ENCODE measurements around the gene CCDC71.

The CCDC71 gene

DNA sequence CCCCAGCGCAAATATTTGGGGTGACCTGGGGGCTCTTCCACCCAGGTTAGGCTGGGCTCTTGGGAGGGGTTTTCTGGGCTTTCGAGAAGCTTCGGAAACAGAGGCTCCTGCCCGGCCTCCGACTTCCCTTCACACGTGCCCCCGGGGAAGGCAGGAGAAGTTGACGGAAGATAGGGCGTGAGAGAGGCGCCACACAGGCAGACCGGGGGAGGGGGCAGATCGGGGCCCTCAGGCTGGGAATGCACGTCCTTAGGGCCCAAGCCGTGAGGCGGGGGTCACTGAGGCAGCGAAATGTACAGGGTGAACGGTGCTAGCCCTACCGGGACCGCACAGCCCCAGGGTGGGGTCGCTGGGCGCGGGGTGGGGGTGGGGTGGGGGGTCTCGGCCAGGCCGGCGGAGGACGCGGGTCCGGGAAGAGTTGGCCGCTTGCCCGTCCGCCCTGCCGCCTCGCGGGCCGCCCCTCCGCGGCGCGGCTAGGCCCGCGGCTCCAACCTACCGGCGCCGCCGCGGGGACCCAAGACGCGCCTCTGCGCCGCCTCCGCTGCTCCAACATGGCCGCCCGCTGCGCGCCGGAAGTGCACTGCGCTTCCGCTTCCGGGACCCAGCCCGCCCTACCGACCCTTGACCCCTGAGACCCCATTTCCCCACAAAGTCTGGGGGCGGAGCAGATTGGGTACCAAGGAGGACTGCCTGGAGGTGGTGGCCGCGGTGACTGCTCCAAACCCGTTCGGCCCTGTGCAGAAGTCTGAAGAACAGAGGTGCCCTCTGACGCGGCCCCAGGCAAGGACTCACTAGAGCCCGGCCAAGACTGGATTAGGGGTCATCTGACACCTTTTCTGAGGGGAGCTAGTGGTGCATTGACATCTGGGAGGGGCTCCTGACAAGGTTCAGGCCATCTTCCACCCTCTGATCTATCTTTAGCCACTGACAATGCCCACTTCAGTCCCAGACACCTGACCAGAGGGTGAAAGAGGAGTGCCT lies at the start of gene CCDC71:
CCDC71 (minus strand) TSS at position 561 of the 981 bp plus-strand sequence. CDS start 2,123 bp downstream, outside the sequence.
- no peak for DNase-seq

DNA sequence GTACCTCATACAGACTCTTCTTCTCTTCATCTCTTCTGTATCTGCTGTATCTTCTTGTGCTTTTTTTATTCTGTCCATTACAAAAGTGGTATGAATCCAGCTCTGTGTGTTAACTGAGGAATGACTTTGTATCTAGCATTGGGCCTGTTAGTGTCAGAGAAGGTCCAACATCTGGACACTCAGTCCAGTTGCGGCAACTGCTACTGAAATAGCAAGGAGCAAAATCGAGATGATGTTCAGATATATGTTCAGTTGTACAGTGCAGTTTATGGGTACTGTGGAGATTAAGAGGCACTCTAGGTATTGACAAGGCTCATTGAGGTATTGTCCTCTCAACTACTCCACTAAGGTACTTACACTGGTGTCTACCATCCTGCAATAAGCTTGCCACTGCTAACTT lies 47.9 kb upstream of the CCDC71 start:
- DNase-seq: no peak

DNA sequence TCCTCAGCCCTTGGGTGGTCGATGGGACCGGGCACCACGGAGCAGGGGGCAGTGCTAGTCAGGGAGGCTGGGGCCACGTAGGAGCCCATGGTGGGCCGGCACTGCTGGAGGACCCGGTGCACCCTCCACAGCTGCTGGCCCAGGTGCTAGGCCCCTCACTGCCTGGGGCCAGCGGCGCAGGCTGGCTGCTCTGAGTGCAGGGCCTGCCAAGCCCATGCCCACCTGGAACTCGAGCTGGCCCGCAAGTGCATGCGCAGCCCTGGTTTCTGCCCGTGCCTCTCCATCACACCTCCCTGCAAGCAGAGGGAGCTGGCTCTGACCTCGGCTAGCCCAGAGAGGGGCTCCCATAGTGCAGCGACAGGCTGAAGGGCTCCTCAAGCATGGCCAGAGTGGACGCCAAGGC lies 47.4 kb upstream of the CCDC71 start:
- no peak for DNase-seq

DNA sequence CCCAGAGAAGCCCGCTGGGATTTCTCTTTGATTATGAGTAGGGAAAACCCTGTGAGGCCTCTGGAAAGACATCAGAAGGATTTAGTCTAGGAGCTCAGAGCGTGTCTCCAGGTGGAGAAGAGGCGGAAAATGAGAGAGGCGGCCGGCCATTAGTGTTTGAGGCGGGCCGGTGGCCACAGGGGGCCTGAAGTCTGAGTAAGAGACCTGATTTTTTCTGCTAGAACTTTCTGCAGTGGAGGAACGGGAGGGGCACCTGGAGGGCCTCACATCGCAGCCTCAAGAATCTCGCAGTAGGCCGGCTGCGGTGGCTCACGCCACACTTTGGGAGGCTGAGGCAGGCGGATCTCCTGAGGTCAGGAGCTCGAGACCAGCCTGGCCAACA lies 33.8 kb upstream of the CCDC71 start:
- DNase-seq: no peak

DNA sequence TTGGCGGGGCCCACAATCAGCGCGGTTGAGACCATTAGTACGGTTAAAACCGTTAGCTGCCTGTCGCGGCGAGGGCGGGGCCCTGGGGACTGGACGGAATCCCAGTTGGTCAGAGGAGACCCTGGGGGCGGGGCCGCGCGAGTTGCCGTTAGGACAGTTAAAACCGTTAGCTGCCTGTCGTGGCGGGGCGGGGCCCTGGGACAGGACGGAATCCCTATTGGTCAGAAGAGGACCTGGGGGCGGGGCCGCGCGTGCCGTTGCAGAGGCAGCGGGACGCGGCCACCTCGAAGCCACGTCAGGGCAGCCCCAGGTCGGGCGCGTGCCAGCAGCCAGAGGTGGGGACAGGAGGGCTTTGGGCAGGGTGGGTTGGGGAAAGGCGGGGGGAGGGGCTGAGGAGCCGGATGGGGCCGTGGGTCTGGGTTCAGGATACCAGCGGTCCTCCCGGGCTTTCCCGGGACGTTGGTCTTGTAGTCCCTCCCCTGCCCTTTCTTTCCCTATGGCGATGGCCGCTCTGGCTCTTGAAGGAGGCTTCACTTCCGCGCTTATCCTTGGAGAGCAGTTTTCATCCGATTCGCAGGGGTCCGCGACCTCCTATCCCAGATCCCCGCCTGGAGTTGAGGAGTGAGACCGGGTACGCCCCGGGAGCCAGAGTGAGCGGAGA lies 33.2 kb upstream of the CCDC71 start:
- no peak for DNase-seq

DNA sequence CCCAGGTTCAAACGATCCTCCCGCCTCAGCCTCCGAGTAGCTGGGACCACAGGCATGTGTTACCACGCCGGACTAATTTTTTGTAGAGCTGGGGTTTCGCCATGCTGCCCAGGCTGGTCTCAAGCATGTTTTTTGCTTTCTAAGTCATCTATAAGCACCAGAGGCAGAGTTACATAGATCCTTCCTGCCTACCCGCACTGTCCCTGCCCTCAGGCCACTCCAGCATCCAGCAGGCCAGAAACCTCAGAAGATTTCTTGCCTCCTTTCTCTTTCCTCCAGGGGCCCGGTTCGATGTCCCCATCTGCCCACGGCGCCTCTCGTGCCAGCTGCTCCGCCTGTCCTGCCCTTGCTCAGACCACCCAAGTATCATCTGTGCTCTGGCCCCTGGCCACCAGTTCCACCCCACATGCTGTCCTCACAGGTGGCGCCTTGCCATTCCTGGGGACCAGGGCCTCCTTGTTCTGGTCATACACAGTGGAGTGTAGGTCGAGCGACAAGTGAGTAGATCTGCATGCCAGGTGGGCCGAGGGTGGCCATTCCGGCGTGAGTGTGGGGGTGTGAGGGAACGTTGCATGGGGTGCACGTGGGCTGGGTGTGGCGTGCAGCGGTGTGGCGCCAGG lies 32.6 kb upstream of the CCDC71 start:
- no peak for DNase-seq

DNA sequence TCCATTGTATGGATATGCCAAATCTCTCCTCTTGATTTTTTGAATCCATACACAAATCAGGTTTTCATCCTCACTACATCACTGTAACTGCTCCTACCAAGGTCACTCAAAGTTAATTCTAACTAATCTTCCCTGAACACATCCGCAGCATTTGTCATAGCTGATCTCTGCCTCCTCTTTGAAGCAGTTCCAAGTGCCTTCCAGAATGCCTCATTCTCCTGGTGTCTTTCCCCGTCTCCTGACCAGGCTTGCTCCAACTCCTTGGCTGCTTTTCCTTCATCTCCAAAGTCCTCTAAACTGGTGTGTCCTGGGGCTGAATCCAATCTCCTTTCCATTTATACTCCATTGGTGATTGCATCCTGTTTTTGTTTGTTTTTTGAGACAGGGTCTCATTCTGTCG lies 32.0 kb upstream of the CCDC71 start:
- no peak for DNase-seq

DNA sequence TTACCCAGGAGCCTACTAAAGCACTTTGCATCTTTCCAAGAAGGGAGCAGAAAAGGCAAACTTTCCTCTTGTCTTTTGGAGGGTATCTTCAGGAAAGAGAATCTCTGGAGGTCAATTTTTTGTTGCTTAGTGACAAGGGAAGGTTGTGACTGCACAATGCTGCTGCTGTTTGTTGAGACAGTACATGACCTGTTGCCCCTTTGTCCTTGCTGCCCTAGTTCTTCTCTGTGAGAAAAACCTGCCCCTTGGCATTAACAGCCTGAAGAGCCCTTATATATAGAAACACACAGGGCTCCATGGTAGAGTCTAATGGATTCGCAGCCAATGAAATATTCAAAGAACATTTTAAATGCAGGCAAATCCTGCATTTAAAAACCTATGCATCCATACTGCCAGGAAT lies 25.6 kb upstream of the CCDC71 start:
- no peak for DNase-seq

DNA sequence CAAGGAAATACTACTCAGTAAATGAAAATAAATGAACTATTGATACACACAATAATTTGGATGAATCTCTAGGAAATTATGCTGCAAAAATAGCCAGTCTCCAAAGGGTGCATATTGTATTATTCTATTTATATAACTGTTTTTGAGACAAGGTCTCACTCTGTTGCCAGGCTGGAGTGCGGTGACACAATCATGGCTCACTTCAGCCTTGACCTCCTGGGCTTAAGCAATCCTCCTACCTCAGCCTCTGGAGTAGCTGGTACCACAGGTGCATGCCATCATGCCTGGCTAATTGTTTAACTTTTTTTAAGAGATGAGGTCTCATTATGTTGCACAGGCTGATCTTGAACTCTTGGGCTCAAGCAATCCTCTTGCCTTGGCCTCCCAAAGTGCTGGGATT lies 17.7 kb upstream of the CCDC71 start:
- no peak for DNase-seq

DNA sequence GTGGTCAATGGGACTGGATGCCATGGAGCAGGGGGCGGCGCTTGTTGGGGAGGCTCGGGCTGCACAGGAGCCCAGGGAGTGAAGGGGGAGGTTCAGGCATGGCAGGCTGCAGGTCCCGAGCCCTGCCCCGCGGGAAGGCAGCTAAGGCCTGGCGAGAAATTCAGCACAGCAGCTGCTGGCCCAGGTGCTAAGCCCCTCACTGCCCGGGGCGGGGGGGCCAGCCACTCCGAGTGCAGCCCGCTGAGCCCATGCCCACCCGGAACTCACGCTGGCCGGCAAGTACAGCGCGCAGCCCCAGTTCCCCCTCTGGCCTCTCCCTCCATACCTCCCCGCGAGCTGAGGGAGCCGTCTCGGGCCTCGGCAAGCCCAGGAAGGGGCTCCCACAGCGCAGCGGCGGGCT lies 16.6 kb upstream of the CCDC71 start:
- DNase-seq: no peak

DNA sequence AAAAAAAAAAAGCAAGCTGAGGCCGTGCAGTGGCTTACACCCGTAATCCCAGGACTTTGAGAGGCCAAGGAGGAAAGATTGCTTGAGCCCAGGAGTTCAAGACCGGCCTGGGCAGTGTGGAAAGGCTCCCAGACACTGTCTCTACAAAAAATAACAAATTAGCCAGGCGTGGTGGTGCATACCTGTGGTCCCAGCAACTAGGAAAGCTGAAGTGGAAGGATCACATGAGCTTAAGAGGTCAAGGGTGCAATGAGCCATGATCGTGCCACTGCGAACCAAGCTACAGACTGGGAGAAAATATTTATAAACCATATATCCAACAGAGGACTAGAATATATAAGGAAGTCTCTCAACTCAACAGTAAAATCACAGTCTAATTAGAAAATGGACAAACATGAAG lies 15.2 kb upstream of the CCDC71 start:
- no peak for DNase-seq

DNA sequence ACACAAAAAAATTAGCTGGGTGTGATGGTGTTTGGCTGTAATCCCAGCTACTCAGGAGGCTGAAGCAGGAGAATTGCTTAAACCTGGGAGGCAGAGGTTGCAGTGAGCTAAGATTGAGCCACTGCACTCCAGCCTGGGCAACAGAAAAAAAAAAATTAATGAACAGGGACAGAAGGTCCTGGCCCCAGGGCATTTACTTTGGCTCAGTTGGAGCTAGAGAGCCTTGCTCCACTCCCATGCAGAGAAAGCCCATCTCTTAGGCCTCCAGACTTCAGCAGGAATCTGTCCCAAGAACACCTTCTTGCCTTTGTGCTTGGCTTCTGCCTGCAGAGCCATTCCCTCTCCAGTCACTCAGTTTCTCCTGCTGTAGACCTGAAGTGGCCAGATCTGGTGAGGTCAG lies 14.0 kb upstream of the CCDC71 start:
- no peak for DNase-seq

DNA sequence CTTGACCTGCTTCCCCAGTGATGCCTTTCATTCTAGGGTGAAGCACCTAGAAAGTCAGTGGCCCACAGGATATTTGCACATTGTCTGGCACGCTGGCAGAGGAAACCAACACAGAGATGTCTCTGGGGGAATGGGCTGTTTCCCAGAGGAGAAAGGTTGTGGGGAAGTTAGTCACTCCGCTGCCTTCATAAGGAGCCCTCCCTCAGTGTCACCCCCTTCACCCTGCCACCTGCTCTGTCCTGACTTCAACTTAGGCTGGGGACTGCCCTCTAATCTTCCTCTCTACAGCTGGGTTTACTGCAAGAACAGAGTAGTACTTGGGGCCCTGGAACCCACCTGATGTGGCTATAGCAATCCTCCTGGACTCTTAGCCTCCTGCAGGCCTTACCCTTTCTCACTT lies 10.9 kb upstream of the CCDC71 start:
- DNase-seq: no peak

DNA sequence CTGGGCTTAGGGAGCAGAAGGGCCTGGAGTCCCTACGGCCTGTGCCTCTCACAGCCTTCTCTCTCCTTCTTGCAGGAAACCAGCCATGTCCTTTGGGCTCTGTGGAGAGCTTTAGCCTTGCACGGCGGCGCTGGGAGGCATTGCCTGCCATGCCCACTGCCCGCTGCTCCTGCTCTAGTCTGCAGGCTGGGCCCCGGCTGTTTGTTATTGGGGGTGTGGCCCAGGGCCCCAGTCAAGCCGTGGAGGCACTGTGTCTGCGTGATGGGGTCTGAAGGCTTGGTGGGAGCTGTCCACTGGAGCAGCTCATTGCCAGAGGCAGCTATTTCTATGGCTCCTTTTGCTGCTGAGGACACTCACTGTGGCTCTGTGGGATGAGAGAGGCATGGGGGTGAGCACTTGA lies 9.4 kb upstream of the CCDC71 start:
- DNase-seq: no peak

DNA sequence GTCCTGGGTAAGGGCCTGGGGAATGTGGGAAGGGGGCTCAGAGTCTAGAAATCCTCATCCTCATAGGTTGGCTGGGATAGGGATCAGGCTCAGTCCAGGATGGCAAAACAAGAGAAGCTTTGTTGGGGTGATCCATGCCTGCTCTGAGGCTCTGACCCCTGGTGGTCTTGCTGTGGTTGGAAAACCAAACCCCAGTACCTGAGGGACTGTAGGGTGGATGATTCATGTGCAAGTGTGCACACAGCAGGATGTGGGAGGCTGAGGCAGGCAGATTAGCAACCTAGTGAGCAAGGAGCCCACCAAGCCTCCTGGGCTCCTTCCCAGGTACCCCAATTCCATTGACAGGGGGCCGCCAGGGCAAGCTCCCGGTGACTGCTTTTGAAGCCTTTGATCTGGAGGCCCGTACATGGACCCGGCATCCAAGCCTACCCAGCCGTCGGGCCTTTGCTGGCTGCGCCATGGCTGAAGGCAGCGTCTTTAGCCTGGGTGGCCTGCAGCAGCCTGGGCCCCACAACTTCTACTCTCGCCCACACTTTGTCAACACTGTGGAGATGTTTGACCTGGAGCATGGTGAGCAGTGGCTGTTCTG lies 8.4 kb upstream of the CCDC71 start:
- DNase-seq: no peak

DNA sequence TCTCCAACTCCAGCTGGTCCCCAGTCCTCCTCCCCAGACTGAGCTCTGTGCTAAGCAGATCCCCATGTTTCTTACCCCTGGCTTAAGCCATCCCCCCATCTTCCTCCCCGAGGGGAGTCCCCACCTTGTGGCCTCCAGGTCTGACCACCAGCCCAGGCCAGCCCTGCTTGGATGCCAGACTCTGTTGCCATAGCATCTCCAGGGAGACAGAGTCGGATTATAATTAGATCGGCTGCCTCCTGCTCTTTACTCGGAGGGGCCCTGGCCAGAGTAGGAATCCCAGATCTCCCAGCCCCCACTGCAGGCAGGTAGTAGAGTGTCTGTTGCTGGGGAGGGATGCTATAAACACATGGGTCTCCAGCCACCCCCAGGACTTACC lies 7.7 kb upstream of the CCDC71 start:
- no peak for DNase-seq

DNA sequence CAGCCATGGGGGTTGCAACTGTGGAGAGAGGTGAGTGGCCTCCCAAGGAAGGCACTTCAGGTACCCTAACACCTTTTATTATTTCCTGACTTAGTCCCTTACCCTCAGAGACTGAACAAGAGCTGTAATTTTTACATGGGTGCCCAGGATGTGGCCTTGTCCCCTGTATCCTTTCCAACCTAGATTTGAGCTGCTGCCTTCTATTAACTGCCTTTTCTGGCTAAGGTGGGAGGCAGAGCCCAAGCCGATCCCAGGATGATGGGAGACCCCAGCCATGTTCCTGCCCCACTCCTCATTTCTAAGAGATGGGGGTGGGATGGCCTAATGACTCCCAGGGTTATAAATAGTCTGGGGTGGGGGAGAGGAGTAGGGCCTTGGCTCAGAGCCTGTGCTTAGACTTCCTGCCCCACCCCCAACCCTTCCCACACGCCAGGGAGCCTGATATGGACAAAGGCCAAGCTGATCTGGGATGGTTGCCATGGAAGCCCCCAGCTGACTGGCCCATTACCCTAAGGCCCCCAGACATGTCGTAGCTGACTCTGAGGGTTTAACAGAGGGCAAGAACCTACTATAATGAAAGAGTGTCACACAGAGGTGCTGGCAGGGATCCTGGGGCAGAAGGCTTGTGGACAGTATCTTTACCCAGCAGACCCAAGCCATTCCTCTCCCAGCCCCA lies 7.1 kb upstream of the CCDC71 start:
- no peak for DNase-seq

DNA sequence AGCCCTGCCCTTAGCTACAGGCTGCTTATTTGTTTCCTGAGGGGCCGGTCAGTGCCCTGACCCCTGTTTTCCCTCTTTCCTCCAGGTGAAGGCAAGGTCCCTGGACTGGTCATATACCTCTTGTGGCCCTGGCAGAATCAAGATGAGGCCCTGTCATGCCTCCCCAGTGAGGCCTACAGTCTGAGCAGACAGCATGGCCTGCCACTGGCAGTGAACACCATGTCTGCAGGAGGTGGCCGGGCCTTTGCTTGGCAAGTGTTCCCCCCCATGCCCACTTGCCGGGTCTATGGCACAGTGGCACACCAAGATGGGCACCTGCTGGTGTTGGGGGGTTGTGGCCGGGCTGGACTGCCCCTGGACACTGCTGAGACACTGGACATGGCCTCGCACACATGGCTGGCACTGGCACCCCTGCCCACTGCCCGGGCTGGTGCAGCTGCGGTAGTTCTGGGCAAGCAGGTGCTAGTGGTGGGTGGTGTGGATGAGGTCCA lies 6.5 kb upstream of the CCDC71 start:
- DNase-seq: no peak

DNA sequence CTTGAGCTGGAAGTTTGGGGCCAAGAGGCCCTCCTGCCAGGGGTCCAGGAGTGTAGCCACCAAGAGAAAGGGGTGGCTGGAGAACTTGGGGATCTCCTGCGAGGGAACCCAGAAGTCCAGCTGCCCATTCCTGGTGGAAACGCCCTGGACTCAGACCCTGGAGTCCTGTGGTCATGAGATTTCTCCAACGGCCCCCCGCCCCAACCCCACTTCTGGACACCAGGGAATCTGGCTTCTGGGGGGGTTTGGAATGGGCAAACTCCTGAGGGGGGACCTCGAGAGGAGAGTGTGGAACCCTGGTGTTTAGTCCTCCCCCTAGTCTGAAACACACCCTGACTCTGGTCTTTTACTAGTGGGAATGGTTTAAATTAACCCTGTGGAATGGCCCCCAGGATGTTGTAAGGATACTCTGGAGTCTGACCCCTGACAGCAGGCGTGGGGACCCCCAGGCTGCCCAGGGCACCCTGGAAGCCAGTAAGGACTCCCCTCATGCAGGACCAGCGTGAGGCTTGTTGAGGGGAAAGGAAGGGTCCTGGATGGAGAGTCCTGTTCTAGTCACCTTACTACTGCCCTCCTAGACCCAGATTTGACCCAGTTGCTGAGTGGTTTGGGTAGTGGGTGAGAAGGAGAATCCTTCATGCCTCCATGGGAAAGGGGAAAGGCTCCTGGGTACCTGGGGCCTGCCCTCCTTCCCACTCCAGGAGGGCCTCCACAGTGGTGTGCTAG lies 5.8 kb upstream of the CCDC71 start:
- no peak for DNase-seq

DNA sequence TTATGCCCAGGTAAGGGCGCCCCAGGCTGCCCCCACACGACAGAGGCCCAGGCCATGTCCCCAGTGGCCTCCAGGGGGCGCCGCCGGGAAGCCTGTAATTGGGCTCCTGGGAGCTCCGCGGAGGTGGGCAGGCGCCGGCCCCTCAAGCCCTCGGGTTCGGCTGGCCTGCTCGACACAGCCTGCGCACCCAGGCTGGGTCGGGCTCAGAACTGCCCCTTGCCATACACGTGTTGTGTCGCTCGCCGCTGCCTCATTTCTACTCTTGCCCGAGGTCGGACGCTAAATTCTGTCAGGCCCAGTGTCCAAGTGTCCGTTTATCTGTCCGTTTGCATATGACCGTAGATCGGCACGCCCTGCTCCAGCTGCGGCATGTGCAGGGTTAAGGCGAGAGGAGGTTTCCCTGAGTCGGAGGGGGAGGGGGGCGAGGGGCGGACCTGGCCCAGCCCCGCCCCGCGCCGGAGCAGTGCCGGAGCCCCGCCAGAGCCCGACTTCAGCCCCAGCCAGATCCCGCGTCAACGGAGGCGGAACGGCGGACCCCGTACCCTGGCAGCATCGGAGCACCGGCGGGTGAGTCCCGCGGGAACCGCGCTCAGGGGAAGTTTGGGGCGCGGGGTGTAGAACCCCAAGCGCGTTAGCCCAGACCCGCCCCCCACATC lies 5.1 kb upstream of the CCDC71 start, which contains the start of gene KLHDC8B:
KLHDC8B (plus strand) TSS at position 480 of the 656 bp plus-strand sequence. CDS start 1,172 bp downstream, outside the sequence.
- peak in 1 of 2 experiments; percentile 25 for DNase-seq

DNA sequence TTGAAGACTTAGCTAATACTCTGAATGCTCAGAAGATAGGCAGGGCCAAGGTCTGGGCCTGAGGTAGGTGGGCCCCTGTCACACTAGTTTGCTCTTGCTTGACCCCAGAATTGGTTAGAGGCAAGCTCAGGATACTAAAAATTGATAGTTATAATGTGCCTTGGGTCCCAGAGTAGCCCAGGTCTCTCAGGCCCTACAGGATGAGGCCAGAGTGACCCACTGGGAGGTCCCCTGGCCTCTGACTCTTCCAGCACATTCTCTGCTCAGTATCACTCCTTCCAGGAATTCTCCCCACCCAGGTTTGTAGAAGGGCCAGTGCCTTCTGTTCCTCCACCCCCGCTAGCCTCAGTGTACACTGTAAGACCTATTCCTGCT lies 4.6 kb upstream of the CCDC71 start:
- DNase-seq: no peak
